GM18951 (cell line): ENCODE data around the gene SDHAF2.
"Not testable (repeated sequence)": the region's sequence is repeated elsewhere in the genome, so short reads cannot be mapped to it uniquely, and the experiment has no call there.

Experiments used
- POLR2A ChIP-seq: IDR thresholded peaks from 4 replicates; pipeline ENCODE4 v1.6.1; 2011; ENCODE audit warnings: mild to moderate bottlenecking; ENCODE audit not compliant: insufficient read length, insufficient read depth; ENCODE audit errors: extremely low read depth
- in situ Hi-C: fragments of 300-500 bp; cut with MboI; formaldehyde crosslinking; loops from one replicate; pipeline ENCODE4 v1.12.0; 2022; ENCODE audit warnings: low sequenced_read_pairs, mixed read lengths, inconsistent platforms; ENCODE audit not compliant: unreplicated experiment

The SDHAF2 gene

DNA sequence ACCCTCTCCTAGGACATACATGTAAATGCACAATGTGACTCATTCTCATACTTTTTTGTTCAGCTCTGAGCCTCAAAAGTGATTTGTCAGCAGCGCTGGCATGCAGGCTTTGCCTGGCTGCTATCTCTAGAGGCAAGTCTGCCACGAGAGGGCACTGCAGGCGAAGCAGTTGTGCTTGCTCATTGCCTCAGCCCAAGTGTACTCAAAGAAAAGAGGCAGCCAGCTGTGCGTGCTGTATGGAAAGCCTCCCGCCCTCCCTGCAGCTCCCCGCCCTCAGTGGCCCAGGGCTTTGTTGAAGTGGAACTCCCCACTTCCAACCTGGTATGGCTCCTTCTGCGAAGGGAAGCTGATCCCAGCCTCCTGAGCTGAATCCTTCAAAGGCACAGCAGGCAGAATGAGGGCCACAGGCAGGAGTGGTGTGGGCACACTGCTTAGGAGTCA, 16.3 kb downstream of the SDHAF2 start:
- in situ Hi-C loops: no loop called here
- no peak for TF ChIP-seq POLR2A

DNA sequence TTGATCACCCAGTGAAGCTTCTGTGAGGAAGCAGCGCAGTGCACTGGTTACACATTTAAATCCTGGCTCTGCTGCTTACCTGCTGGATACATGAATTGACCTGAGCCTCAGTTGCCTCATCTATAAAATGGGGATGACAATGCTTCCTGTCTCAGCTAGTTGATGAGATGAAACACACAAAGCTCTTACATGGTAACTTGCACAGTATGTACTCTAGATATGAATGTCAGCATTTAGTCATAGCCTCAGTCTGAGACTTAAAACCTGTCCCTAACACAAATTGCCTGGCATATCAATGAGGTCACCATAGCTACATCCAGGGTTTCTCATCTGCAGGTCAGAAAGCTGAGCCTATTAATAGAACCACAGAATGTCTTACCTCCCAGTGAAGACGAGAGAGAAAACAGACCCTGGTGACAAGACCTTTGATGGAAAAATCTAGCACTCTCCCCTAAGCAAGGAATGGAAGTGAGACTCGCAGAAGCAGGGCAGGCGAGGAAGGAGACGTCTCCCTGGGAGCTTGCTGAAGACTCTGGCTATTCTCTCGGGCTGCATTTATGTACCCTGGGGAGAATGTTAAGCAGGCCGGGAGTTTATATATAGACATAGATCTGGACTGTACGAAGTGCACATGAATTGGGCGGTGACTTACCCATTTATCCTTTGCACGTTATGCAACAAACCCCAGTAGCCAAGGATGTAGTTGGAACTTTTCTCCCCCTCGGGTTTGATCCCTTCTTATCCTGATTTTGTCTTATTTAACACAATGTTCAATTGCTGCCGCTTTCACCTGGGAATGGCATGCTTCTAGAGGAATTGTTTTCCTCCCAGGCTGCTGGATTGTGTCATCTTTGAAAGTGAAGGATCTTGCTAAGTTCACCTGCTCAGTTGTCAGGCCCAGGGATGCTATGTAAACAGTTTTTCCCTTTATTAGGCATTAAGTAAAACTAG, 18.0 kb downstream of the SDHAF2 start:
- in situ Hi-C loops: no loop called here
- TF ChIP-seq POLR2A: no peak

DNA sequence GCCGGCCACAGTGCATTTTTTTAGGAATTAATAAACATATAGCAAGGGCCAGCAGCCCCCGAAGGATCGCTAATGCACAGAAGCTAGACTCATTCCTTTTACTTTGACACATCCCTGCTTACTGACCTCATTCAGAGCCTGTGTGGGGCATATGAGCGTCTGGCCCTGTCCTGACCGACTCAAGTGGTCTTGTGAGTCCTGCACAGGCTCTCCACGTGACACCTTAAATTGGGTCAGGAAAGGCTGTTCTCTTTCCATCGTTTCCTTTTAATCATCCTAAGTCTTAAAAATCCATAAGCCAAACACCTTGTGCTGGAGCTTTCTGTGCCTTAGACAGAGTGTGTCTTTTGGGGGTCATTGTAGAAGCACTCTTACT, 18.6 kb downstream of the SDHAF2 start:
- in situ Hi-C loops: no loop called here
- no peak for TF ChIP-seq POLR2A

DNA sequence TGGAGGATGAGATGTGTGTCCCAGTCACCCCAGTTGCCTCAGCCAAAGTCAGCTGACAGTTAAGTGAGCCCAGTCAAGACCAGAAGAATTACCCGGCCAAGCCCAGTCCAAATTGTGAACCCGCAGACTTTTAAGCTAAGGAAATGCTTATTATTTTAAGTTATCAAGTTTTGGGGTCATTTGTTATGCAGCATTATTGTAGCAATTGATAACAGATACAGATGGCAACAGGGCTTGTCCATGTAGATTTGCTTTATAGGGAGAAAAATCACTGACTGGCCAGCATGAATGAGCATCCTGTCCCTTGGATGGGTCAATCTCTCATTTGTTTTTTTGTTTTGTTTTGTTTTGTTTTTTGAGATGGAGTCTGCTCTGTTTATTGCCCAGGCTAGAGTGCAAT, 22.9 kb downstream of the SDHAF2 start:
- no peak for TF ChIP-seq POLR2A
- in situ Hi-C loops: no loop called here

DNA sequence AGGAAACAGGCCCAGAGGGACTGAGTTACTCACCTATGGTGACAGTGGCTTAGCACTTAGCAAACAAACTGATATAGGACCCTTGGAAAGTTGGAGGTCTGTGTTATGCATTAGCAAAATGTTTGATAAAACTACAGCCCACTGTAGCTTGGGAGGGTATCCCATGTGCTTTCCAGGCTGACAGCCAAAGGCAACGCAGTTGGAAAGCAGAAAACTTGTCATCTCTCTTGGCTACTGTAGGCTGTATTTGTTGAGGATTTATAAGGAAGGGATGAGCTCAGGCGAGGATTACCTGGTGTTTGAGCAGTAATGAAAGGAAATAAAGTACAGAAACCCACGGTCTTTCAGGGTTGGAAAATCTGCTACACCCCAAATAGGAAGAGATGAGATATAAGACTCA, 23.8 kb downstream of the SDHAF2 start:
- no peak for TF ChIP-seq POLR2A
- in situ Hi-C loops: no loop called here

DNA sequence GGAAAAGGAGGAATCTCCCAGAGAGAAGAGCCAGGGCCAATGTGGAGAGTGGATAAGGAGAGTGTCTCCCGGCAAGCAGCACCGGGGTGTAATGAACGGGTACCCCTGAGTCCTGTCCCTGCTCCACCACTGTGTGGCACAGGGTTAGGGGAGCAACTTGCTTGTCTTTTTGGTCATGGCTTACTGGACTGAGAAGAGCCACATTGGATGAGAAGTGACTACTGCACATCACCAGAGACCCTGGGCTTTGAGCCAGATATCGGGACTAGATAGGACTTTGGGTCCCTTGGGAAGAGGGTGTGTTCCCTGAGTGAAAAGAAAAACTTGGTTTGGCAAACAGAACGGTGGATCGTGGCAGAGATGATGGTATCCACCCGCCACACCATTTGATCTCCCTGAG, 24.6 kb downstream of the SDHAF2 start:
- in situ Hi-C loops: no loop called here
- no peak for TF ChIP-seq POLR2A

DNA sequence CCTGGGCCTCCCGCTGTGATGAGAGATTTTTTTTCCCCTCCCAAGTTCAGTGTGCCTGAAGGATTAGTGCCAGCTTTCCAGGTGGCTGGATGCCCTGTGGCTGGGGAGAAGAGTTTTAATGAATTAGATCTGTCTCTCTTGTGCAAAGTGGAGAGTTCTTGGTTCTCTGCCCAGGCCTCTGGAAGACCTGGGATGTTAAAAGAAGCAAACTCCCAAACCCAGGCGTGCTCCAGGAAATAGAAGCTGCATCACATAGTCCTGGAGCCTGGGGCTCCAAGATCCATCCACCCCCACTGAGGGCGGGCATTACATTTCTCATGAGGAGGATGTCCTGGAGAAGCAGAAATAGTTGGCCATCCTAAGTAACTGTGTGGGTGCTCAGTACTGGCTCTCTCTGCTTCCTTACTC, 30.6 kb downstream of the SDHAF2 start:
- TF ChIP-seq POLR2A: no peak
- in situ Hi-C loops: no loop called here

DNA sequence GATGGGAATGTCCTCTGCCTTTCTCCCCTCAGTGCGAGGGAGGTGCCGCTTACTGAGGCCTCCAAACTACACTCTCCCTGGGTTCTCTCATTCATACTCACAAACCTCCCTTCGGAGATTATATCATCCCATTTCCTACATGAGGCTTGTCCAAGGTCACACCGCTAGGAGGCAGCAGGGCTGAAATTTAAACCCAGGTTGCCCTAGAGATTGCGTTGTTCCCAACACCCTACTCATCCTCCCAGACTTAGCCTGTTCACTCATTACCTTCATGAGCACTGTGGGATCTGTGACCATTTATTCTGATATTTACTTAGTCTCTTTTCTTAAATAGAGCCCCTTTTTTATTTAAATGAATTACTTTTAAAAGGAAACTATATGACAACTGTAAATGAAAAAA, 31.1 kb downstream of the SDHAF2 start:
- in situ Hi-C loops: no loop called here
- no peak for TF ChIP-seq POLR2A

DNA sequence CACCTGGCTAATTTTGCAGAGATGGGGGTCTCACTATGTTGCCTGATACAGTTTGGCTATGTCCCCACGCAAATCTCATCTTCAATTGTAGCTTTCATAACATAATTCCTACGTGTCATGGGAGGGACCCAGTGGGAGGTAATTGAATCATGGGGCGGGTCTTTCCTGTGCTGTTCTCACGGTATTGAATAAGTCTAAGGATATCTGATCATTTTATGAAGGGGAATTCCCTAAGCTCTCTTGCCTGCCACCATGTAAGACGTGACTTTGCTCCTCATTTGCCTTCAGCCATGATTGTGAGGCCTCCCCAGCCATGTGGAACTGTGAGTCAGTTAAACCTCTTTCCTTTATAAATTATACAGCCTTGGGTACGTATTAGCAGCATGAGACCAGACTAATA, 37.7 kb downstream of the SDHAF2 start:
- in situ Hi-C loops: not testable (repeated sequence)

DNA sequence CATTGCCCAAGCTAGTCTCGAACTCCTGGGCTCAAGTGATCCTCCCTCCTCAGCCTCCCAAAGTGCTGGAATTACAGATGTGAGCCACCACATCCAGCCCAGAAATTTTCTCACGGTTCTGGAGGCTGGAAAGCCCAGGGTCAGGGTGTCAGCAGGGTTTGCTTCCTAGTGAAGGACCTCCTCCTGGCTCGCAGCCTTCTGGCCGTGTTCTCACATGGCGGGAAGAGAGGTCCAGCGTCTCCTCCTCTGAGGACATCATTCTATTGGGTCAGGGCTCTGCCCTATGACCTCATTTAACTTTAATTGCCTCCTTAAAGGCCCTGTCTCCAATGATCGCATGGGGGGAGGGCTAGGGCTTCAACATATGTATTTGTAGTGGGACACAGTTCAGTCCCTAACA, 38.1 kb downstream of the SDHAF2 start:
- TF ChIP-seq POLR2A: no peak

DNA sequence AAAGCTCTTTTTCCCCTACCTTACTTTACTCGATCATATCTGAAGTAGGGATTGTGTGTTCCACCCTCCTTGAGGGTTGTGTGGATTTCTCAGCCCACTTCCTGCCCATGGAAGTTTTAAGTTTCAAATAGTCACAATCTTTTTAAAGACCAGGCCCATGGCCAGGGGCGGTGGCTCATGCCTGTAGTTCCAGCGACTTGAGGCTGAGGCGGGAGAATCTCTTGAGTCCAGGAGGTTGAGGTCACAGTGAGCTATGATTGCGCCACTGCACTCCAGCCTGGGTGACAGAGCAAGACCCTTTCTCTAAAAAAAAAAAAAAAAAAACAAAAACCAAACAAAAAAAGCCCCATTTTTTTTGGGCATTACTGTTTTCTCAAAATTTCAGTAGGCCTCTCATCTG, 42.4 kb downstream of the SDHAF2 start:
- no peak for TF ChIP-seq POLR2A
- in situ Hi-C loops: no loop called here

More for the DNA sequence above, 38.1 kb downstream of the SDHAF2 start:
- in situ Hi-C loops: no loop called here

DNA sequence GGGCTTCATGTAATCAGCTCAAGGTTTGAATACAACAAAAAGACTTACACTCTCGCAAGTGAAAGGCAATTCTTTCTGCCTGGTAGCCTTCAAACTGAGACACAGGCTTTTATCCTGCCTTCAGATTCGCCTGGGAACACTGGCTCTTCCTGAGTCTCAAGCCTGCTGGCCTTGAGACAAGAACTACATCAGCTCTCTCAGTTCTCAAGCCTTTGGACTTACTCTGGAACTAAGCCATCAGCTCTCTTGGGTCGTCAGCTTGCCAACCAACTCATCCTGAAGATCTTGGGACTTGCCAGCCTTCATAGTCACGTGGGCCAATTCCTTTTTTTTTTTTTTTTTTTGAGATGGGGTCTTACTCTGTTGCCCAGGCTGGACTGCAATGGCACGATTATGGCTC, 42.9 kb downstream of the SDHAF2 start:
- TF ChIP-seq POLR2A: no peak
- in situ Hi-C loops: no loop called here

DNA sequence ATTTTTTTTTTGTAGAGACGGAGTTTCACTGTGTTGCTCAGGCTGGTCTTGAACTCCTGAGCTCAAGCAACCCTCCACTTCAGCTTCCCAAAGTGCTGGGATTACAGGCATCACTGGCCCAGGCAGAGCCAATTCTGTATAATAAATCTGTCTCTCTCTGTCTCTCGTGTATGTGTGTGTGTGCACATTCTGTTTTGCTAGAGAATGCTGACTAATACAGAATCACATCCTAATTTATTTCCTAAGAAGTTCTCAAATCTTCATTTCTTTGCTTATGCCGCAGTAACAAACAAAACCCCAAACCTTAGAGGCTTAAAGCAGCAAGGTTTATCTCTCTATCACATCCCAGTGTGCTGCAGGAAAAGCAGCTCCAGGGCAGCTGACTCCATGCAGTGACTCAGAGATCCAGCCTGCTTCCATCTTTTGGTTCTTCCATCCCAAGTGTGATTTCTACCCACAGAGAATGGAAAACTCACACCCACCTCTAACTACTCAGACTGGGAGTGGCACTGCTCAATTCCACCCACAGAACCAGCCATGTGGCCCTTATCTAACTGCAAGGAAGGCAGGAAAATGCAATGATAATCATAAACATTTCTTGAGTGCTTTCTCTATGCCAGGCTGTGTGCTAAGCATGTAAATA, 43.6 kb downstream of the SDHAF2 start:
- no peak for TF ChIP-seq POLR2A
- in situ Hi-C loops: no loop called here

DNA sequence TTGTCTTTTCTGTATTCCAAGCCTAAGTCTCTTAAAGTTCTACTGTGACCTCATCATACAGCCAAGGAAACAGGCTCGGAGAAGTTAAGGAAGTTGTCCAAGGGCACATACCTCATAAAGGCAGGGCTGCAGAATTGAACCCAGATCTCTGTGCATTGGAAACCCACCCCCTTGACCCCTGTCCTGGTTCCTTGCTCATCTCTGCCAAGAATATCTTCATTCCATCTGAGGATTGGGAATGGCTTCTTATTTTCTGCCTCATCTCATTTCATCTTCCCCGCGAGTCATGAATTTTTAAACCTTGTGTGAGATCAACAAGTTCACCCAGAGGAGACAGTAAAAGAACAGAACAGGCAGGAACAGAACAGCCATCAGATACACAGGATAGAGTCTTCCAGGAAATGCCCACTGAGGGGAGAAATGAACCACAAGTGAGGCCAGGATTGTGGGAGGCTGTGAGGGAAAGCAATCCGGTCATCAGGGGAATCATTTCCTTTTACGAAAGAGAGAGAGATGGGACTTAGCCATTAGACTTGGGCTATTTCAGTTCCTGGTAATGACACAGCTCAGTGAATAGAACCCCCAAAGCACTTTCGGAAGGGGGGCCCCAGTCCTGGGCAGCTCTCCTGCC, 44.2 kb downstream of the SDHAF2 start:
- no peak for TF ChIP-seq POLR2A
- in situ Hi-C loops: no loop called here
